ENCODE results near the gene CAMKK1.

CAMKK1 gene

GRCh38 chr17:3917391-3917931, 24.6 kb upstream of the CAMKK1 start:
- no peak for DNase-seq

GRCh38 chr17:3916825-3917224, 24.0 kb upstream of the CAMKK1 start:
- DNase-seq, result no peak

- DNase-seq, result no peak
These were observed 23.3 kb upstream of the CAMKK1 start, which contains the start of gene P2RX1 for GRCh38 chr17:3915995-3916696. Gene P2RX1, minus strand, starts transcription at chr17:3916465. Its CDS starts 240 bp downstream, at chr17:3916225.

GRCh38 chr17:3915581-3915994, 22.7 kb upstream of the CAMKK1 start:
- no peak for DNase-seq

- DNase-seq, result no peak
These were observed 21.4 kb upstream of the CAMKK1 start for GRCh38 chr17:3914312-3914670.

GRCh38 chr17:3913531-3914311, 20.9 kb upstream of the CAMKK1 start:
- DNase-seq, result peak; percentile 37

- DNase-seq, result no peak
These were observed 20.0 kb upstream of the CAMKK1 start for GRCh38 chr17:3912827-3913226.

GRCh38 chr17:3911271-3912053, 18.6 kb upstream of the CAMKK1 start:
- DNase-seq, result no peak

- no peak for DNase-seq
These were observed 17.8 kb upstream of the CAMKK1 start for GRCh38 chr17:3910420-3911270.

GRCh38 chr17:3909257-3909656, 16.4 kb upstream of the CAMKK1 start:
- DNase-seq, result no peak

GRCh38 chr17:3907483-3908216, 14.8 kb upstream of the CAMKK1 start:
- DNase-seq, result no peak

GRCh38 chr17:3906881-3907280, 14.0 kb upstream of the CAMKK1 start:
- no peak for DNase-seq

GRCh38 chr17:3905017-3905520, 12.2 kb upstream of the CAMKK1 start:
- DNase-seq, result no peak

GRCh38 chr17:3904501-3904900, 11.6 kb upstream of the CAMKK1 start:
- no peak for DNase-seq

- DNase-seq, result no peak
These were observed 11.0 kb upstream of the CAMKK1 start for GRCh38 chr17:3903881-3904290.

- no peak for DNase-seq
These were observed 10.4 kb upstream of the CAMKK1 start for GRCh38 chr17:3903051-3903825.

GRCh38 chr17:3900646-3901045, 7.8 kb upstream of the CAMKK1 start:
- DNase-seq, result no peak

GRCh38 chr17:3897731-3898130, 4.9 kb upstream of the CAMKK1 start:
- DNase-seq, result no peak

- no peak for DNase-seq
These were observed 4.0 kb upstream of the CAMKK1 start for GRCh38 chr17:3896968-3897235.

- no peak for DNase-seq
These were observed 3.5 kb upstream of the CAMKK1 start for GRCh38 chr17:3896108-3896967.
